Kidney (tissue), 14 donors: ENCODE results near the gene SFXN5. TPM values are rescaled to one million over a fixed set of nuclear protein-coding genes. Genes with fewer than 3 reads are reported as not detected.

Experiments used
- DNase-seq, 5 donors: peaks; one replicate each; pipeline ENCODE4 v3.0.0-alpha.2; 2013 to 2020
- FAIRE-seq: peaks from 2 replicates; lab custom pipeline; 2012; peaks lifted over from hg19 to GRCh38; lab: Jason Lieb, UNC
- H3K27ac ChIP-seq, 2 donors: one replicate each; pipeline ENCODE4 v1.7.0; 2013; ENCODE audit warnings: low read depth in 2 of 2, low read length in 2 of 2, inconsistent platforms in 1 of 2
- H3K27me3 ChIP-seq: one replicate; pipeline ENCODE4 v1.7.1; 2013; ENCODE audit warnings: low read length, inconsistent platforms; ENCODE audit not compliant: control insufficient read depth, insufficient read depth
- H3K36me3 ChIP-seq, 3 donors: one replicate each; pipeline versions ENCODE4 v1.7.0 to v1.7.1; 2013; ENCODE audit warnings: low read length in 3 of 3, control low read depth in 1 of 3, inconsistent platforms in 1 of 3; ENCODE audit not compliant: insufficient read depth in 3 of 3, control insufficient read depth in 2 of 3
- H3K4me1 ChIP-seq, 3 donors: one replicate each; pipeline versions ENCODE4 v1.7.0 to v1.7.1; 2013; ENCODE audit warnings: low read length in 3 of 3, inconsistent platforms in 1 of 3, low read depth in 1 of 3; ENCODE audit not compliant: control insufficient read depth in 2 of 3, insufficient read depth in 2 of 3
- H3K4me3 ChIP-seq, 3 donors: one replicate each; pipeline versions ENCODE4 v1.7.0 to v1.8.1; 2013; ENCODE audit warnings: low read length in 3 of 3, control low read depth in 1 of 3, inconsistent platforms in 1 of 3
- H3K9ac ChIP-seq, 3 donors: one replicate each; pipeline versions ENCODE4 v1.7.0 to v1.7.1; 2013; ENCODE audit warnings: low read length in 3 of 3, control low read depth in 1 of 3, inconsistent platforms in 1 of 3
- H3K9me3 ChIP-seq, 3 donors: one replicate each; pipeline versions ENCODE4 v1.7.0 to v1.7.1; 2013; ENCODE audit warnings: low read length in 3 of 3, control low read depth in 1 of 3, inconsistent platforms in 1 of 3; ENCODE audit not compliant: control insufficient read depth in 2 of 3, insufficient read depth in 1 of 3
- CTCF ChIP-seq: IDR thresholded peaks from 3 replicates; pipeline ENCODE4 v1.5.1; 2012; ENCODE audit warnings: mild to moderate bottlenecking, moderate library complexity, borderline replicate concordance; ENCODE audit not compliant: insufficient read depth; ENCODE audit errors: extremely low read depth
- intact Hi-C: fragments of 100-400 bp; cut with DNase I; formaldehyde crosslinking; loops from one replicate; pipeline ENCODE4 v1.11.1; 2022
- polyA plus RNA-seq: library from polyadenylated mRNA; stranded (reverse); fragments of 350-450 nt; fragmentation: Illumina TruSeq; extraction: RNeasy Lipid Tissue Mini Kit (QIAGEN cat#74804); gene quantifications from one replicate; pipeline ENCODE4 v1.2.3, GENCODE V29; 2014; ENCODE audit warnings: low read depth, low replicate concordance; ENCODE audit not compliant: insufficient read depth
- total RNA-seq: library from RNA; stranded (reverse); fragmentation: NEBNext Ultra II Directional; extraction: Animal tissue kit (Norgen Biotek cat#: 25700); gene quantifications from one replicate; pipeline ENCODE4 v1.2.1, GENCODE V29; 2021
- donor health status: control.
- donor health status: control.
- donor health status: control.
- donor health status: control.
- donor health status: control.
- donor health status: DM: yes; HTN: yes; CAD: no.
- donor health status: Normal renal cell carcinoma (clear cell type).

Gene SFXN5
- total and polyA plus RNA-seq, 2 donors from 2014 or later = 21.4 to 35.9 TPM

GRCh38 chr2:72949642-72950041 lies 121.9 kb downstream of the SFXN5 start:
- Histone ChIP-seq H3K9me3 (no peaks in the 10 kb centered on the region), H3K27ac (no peak overlapping the region), H3K9ac (no peak overlapping the region), H3K36me3 (no peaks in the 10 kb centered on the region), H3K4me1 (no peaks in the 10 kb centered on the region), H3K4me3 (no peak overlapping the region), H3K27me3 (no peaks in the 10 kb centered on the region)
- no peak for TF ChIP-seq CTCF
- FAIRE-seq = no peak
- intact Hi-C loops = no loop called here
- no peak for DNase-seq

GRCh38 chr2:72949045-72949444 lies 122.5 kb downstream of the SFXN5 start:
- Histone ChIP-seq H3K9ac (no peak overlapping the region), H3K36me3 (no peaks in the 10 kb centered on the region), H3K4me1 (no peaks in the 10 kb centered on the region), H3K4me3 (no peak overlapping the region), H3K27ac (no peak overlapping the region), H3K9me3 (no peaks in the 10 kb centered on the region), H3K27me3 (no peaks in the 10 kb centered on the region)
- no peak for FAIRE-seq
- TF ChIP-seq CTCF = no peak
- intact Hi-C loops = no loop called here
- no peak for DNase-seq

- Histone ChIP-seq H3K4me1 (no peaks in the 10 kb centered on the region), H3K9ac (no peak overlapping the region), H3K36me3 (no peaks in the 10 kb centered on the region), H3K27me3 (no peaks in the 10 kb centered on the region), H3K4me3 (no peak overlapping the region), H3K27ac (no peak overlapping the region), H3K9me3 (no peaks in the 10 kb centered on the region)
- intact Hi-C loops = no loop called here
- TF ChIP-seq CTCF = no peak
- FAIRE-seq (no peak), DNase-seq (no peak)
These were observed 123.3 kb downstream of the SFXN5 start for GRCh38 chr2:72947952-72948830.

GRCh38 chr2:72946466-72946865 lies 125.0 kb downstream of the SFXN5 start:
- H3K27ac ChIP-seq = no peak overlapping the region
- H3K9ac ChIP-seq = no peak overlapping the region
- H3K4me1 ChIP-seq = no peaks in the 10 kb centered on the region
- intact Hi-C loops = no loop called here
- DNase-seq = no peak
- H3K4me3 ChIP-seq = no peak overlapping the region
- H3K36me3 ChIP-seq = no peaks in the 10 kb centered on the region
- no peaks in the 10 kb centered on the region for H3K9me3 ChIP-seq
- no peak for FAIRE-seq
- no peak for TF ChIP-seq CTCF
- H3K27me3 ChIP-seq = no peaks in the 10 kb centered on the region
